Measurements from ENCODE around the gene SAP30BP. TPM values are rescaled to one million over a fixed set of nuclear protein-coding genes. Genes with fewer than 3 reads are reported as not detected.

The SAP30BP gene
- total RNA-seq, 3 donors from 2014 or later (not counting 1 experiment from before 2014, with no cell fraction given): 234 to 246 (median 240) TPM

GRCh38 chr17:75630071-75630917 lies 36.8 kb upstream of the SAP30BP start:
- no peak overlapping the region for H3K4me3 Mint-ChIP-seq
- peaks cover 17% of the 10 kb centered on the region for H3K4me1 ChIP-seq (ENCODE audit: control insufficient read depth, insufficient read depth, low read length)
- intact Hi-C loops (cut with micrococcal nuclease): no loop called here
- TF ChIP-seq CTCF (IDR thresholded peaks at IDR 0.05): no peak
- peaks cover 0 to 5% of the 10 kb centered on the region in 2 donors for H3K4me1 Mint-ChIP-seq
- no peak overlapping the region for H3K4me3 ChIP-seq (ENCODE audit: low read length)
- 92% methylated on average over 25 of the region's 26 CpGs for WGBS (ENCODE audit: insufficient coverage)
- no peaks in the 10 kb centered on the region for H3K36me3 Mint-ChIP-seq
- H3K9me3 ChIP-seq (ENCODE audit: control insufficient read depth, insufficient read depth, low read length): no peaks in the 10 kb centered on the region
- H3K27ac ChIP-seq (ENCODE audit: low read length): no peak overlapping the region
- no peak for DNase-seq
- no peaks in the 10 kb centered on the region for H3K27me3 ChIP-seq (ENCODE audit: control insufficient read depth, insufficient read depth, low read length)
- no peaks in the 10 kb centered on the region for H3K9me3 Mint-ChIP-seq
- ATAC-seq: no peak
- H3K36me3 ChIP-seq (ENCODE audit: control insufficient read depth, insufficient read depth, low read length): peaks cover 15% of the 10 kb centered on the region
- H3K27me3 Mint-ChIP-seq (ENCODE audit: low read depth in 2 of 2): no peaks in the 10 kb centered on the region
- H3K27ac Mint-ChIP-seq: no peak overlapping the region

GRCh38 chr17:75631353-75631752 lies 35.8 kb upstream of the SAP30BP start:
- no peaks in the 10 kb centered on the region for H3K9me3 Mint-ChIP-seq
- ATAC-seq (no peak), DNase-seq (no peak)
- WGBS (ENCODE audit: insufficient coverage): 95% methylated on average over 27 of the region's 27 CpGs
- Histone ChIP-seq H3K27ac (ENCODE audit: low read length) (no peak overlapping the region), H3K36me3 (ENCODE audit: control insufficient read depth, insufficient read depth, low read length) (peaks cover 8% of the 10 kb centered on the region), H3K4me3 (ENCODE audit: low read length) (no peak overlapping the region), H3K4me1 (ENCODE audit: control insufficient read depth, insufficient read depth, low read length) (peaks cover 17% of the 10 kb centered on the region), H3K27me3 (ENCODE audit: control insufficient read depth, insufficient read depth, low read length) (no peaks in the 10 kb centered on the region), H3K9me3 (ENCODE audit: control insufficient read depth, insufficient read depth, low read length) (no peaks in the 10 kb centered on the region)
- no peaks in the 10 kb centered on the region for H3K27me3 Mint-ChIP-seq (ENCODE audit: low read depth in 2 of 2)
- peaks cover 0 to 5% of the 10 kb centered on the region in 2 donors for H3K4me1 Mint-ChIP-seq
- H3K4me3 Mint-ChIP-seq: no peak overlapping the region
- H3K27ac Mint-ChIP-seq: no peak overlapping the region
- no peaks in the 10 kb centered on the region for H3K36me3 Mint-ChIP-seq
- TF ChIP-seq CTCF (IDR thresholded peaks at IDR 0.05): no peak
- intact Hi-C loops (cut with micrococcal nuclease): no loop called here

- no peak for DNase-seq
- no peak overlapping the region for H3K27ac ChIP-seq (ENCODE audit: low read length)
- H3K9me3 ChIP-seq (ENCODE audit: control insufficient read depth, insufficient read depth, low read length): no peaks in the 10 kb centered on the region
- H3K4me3 ChIP-seq (ENCODE audit: low read length): no peak overlapping the region
- H3K27me3 Mint-ChIP-seq (ENCODE audit: low read depth in 2 of 2): no peaks in the 10 kb centered on the region
- H3K4me1 ChIP-seq (ENCODE audit: control insufficient read depth, insufficient read depth, low read length): peaks cover 17% of the 10 kb centered on the region
- H3K27me3 ChIP-seq (ENCODE audit: control insufficient read depth, insufficient read depth, low read length): no peaks in the 10 kb centered on the region
- no peaks in the 10 kb centered on the region for H3K36me3 Mint-ChIP-seq
- 86% methylated on average over 12 of the region's 12 CpGs for WGBS (ENCODE audit: insufficient coverage)
- intact Hi-C loops (cut with micrococcal nuclease): no loop called here
- H3K9me3 Mint-ChIP-seq: no peaks in the 10 kb centered on the region
- no peak overlapping the region for H3K27ac Mint-ChIP-seq
- H3K4me1 Mint-ChIP-seq: peaks cover 0 to 5% of the 10 kb centered on the region in 2 donors
- no peak for ATAC-seq
- H3K4me3 Mint-ChIP-seq: no peak overlapping the region
- TF ChIP-seq CTCF (IDR thresholded peaks at IDR 0.05): no peak
- H3K36me3 ChIP-seq (ENCODE audit: control insufficient read depth, insufficient read depth, low read length): no peaks in the 10 kb centered on the region
Measured at GRCh38 chr17:75632428-75632827, 34.7 kb upstream of the SAP30BP start.
